HG03066 (cell line): ENCODE measurements around the gene KCNK1.
"Not testable (repeated sequence)": the region's sequence is repeated elsewhere in the genome, so short reads cannot be mapped to it uniquely, and the experiment has no call there.

Source experiments
- ATAC-seq: cut with Tn5 transposase; IDR thresholded peaks from one replicate; pipeline ENCODE4 v1.9.1; 2021; ENCODE audit warnings: low read depth; ENCODE audit not compliant: unreplicated experiment

The KCNK1 gene

DNA sequence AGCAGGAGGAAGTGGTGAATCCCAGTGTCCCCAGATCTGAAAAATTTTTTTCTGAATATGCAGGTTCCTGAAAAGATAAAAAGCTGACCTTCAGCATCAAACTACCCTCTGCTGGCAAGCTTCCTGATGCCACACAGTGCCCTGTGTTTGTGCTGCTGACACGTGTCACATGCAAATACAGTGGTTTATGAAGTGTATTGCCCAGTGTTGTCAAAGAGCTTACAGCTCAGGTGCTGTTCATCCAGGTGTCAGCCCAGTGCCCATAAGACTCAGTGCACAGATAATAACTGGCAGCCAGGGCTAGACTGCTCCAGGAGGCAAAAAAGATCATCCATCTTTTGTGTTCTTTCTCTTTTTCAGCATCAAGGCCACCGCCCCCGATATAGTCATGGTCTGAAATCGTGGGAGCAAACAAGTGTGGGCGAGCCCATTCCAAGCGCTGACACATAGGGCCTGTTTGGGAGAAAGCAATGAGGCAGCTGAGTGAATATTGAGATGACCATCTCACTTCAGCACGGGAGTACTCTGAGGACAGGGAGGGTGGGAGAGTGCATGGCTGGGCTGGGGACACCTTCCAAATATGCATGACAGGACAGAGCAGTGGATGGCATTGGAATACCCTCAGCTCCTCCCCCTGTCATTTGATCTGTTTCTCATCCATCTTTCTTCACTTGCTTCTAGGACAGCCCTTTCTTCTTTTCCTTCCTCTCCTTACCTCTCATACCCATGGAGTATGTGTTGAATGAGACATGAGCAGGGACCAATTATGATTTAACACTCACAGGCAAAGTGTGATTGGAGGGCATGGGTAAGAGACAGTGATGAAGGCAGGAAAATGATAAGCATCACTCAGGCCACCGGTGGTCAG is 6.4 kb upstream of the KCNK1 start:
- peak; percentile 51 for ATAC-seq

DNA sequence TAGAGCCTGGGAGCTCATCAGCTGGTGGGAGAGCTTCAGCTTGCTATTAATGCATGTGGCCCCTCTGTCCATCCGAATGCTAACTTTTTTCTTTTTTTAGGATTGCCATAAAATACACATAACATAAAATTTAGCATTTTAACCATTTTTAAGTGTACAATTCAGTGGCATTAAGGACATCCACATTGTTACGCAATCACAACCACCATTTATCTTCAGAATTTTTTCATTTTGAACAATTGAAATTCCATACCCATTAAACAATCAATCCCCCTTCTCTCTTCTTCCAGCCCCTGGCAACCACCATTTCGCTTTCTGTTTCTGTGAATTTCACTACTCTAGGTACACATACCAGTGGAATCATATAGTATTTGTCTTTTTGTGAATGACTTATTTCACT is 4.9 kb upstream of the KCNK1 start:
- no peak for ATAC-seq

DNA sequence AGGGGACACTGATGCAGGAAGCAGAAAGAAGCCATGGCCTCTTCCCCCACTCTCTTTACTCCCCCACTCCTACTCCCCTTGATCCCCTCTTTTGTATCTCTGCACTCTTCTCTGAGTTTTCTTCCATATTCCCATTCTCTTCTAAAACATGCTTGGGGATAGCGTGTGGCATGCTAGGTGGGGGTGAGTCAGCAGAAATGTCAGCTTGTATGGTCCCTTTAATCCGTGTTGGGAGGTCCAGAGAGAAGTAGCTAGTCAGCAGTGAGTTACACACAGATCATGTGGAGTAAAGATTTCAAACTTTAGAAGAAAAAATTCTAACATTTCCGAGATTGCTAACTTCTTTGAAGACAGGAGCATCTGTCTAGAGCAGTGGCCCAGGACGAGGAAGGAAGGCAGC is 4.0 kb upstream of the KCNK1 start:
- no peak for ATAC-seq

DNA sequence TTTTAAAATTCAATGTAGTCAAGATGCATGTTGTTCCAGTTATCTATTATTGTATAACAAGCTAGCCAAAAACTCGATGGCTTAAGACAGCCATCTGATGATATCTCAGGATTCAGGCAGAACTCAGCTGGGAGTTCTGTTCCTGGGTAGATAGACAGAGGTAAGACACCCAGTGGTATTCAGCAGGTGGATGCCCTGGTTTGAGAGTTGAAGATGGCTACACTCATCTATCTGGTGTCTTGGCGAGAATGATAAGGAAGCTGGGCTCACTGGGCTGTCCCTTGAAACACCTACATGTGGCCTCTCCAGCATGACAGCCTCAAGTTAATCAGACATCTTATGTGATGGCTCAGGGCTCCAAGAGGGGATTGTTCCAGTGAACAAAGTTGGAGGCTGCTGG is 3.3 kb upstream of the KCNK1 start:
- no peak for ATAC-seq

DNA sequence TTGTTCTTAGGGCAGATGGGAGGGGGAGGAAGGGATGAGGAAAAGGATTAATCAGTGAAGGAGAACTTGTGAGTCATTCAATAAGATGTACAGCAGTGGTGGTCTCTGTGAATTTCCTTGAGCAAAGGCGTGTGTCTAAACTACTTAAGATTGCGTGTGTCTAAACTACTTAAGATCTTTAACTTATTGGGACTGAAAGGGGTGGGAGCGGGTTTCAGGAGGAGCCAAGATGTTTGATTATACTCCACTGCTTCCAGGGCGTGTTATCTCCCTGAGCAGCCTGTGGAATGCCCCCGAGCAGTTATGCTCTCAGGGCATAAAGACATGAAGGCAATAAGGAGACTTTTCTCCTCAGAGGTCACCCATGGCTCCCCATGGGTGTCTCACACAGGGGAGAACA is 2.5 kb upstream of the KCNK1 start:
- ATAC-seq: not testable (repeated sequence)

DNA sequence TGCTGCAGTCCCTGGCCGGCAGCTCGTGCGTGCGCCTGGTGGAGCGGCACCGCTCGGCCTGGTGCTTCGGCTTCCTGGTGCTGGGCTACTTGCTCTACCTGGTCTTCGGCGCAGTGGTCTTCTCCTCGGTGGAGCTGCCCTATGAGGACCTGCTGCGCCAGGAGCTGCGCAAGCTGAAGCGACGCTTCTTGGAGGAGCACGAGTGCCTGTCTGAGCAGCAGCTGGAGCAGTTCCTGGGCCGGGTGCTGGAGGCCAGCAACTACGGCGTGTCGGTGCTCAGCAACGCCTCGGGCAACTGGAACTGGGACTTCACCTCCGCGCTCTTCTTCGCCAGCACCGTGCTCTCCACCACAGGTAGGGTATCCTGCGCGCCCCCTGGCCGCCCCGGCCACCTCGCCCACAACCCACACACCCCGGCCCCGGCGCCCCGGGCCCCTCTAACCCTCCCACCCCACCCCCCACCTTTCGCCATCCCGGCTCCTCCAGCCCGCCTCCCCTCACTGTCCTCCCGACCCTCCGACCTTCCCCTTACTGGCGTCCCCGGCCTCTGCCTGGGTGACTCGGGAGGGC is 352 bp downstream of the KCNK1 start:
- ATAC-seq: peak; percentile 40

DNA sequence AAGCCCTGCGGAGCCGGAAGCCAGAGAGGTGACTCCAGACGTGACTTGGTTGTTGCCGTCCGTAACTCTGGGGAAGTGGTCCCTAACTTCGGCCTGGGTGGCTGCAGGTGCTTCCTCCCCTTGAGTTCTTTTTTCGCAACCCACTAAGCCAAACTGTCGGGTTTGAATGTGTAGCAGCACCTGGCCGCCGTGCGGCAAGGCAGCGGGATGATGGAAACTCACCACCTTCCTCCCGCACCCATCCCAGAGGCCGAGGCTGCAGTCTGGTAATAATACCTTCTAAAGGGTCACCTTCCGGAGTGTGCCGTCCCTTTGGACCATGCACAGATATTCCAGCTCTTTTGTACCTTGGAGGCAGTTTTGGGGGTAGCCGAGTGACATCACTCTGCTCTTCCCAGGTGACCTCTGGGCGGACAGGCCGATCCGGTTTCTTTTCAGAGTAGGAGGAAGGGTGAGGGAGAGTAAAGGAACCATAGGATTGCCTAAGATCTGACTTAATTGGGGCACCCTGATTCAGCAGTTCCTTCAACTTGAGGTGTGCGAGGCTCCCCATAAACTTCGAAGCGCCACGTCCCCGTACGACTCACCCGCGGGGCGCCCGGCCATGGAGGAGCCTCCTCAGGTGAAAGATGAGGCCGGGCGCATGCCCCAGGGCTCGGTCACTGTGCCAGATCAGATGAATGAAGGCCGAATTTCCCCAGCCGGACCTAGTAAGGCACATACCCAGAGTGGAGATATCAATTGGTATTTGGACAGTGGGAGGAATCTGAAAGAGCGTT is 1.0 kb downstream of the KCNK1 start:
- ATAC-seq: peak; percentile 44

DNA sequence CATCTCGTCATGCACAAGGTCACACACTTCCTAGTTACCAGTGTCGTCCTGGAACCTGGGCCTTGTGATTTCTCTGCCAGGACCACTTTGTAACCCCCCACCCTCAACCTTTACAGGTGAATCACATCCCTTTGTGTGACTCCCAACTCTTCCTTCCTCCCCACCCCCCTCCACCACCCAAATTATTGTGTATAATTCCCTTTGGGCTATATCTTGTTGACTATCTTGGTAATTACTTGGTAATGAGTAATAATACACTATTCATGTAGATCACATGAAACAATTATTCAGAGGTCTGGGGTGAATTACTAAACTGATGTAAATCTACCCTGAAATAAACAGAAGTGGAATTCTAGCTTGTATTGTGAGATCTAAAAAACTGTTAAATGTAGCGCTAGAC is 1.7 kb downstream of the KCNK1 start:
- no peak for ATAC-seq

DNA sequence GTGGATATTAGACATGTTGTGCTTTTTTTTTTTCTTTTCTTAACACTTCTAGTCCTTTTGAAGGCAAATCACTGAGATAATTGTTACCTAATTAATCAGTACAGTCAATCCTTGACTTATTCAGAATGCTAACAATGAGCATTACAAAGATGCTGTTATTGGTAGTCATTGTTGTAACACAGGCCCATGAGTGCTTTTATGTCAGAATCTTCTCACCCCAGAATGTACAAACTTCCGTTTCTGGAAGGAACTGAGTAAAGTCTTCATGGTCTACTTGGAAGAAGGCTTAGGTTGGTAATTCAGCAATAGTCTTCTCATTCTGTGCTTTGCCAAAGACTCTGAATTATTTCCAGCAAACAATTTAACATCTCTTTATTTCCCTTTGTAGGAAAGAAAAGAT is 3.1 kb downstream of the KCNK1 start:
- ATAC-seq: no peak

DNA sequence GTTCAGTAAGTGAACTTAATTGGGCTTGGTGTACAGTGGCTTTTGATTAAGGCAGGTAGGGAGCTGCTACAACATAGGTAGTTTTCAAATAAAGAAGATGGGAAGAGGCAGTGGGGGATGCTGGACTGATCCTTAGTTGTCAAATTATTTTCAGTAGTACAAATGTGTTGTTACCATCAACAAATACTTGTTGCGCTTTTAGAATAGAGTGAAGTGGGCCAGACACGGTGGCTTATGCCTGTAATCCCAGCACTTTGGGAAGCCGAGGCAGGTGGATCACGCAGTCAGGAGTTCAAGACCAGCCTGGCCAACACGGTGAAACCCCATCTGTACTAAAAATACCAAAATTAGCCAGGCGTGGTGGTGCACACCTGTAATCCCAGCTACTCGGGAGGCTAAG is 5.5 kb downstream of the KCNK1 start:
- not testable (repeated sequence) for ATAC-seq

DNA sequence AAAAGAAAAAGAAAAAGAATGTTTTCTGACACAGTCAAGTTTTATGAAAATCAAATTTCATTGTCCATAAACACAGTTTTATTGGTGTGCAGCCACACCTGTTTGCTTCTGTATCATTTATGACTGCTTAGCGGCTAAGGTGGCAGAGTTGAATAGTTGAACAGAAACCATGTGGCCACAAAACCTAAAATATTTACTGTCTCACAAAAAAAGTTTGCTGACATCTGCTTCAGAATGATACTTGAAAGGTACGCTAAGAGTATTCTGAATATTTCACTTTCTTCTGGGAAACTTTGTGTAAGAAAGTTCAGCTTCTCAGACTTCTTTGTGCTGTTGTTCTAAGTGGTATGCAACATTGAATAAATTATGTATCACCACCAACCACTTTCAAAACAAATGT is 6.2 kb downstream of the KCNK1 start:
- peak; percentile 48 for ATAC-seq

DNA sequence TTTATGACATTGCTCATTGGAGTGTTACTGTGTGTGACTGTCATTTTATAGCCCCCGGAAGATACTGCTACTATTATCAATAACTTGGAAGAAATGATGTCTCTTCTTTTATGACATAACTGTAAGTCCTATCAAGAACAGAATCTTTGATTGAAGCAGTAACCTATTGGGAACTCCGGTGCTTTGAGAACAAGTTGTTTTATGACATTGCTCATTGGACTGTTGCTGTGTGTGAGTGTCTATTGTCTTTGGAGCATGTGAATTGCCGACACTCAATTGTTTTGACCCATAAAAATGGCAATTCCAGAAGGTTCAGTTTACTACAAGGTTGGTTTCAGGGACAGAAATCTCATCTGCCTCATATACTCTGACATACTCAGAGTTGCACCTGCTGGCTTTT is 8.0 kb downstream of the KCNK1 start:
- no peak for ATAC-seq

DNA sequence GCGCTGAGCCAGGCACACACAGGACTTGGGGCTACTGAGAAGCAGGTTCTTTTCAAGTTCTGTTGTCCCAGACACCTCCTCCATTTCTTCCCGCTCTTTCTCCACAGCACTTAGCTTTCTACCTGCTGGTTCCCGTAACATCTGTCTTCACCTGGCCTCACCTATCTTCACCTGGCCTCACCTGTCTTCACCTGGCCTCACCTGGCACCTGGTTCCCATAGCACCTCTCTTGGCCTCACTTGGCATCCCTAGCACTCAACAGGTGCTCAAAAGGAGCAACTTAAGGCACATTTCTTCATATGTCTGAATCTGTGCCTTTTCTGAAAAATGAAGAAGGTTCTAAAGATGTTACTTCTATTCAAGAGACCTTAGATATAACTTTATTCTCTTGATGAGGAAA is 10.4 kb downstream of the KCNK1 start:
- no peak for ATAC-seq

DNA sequence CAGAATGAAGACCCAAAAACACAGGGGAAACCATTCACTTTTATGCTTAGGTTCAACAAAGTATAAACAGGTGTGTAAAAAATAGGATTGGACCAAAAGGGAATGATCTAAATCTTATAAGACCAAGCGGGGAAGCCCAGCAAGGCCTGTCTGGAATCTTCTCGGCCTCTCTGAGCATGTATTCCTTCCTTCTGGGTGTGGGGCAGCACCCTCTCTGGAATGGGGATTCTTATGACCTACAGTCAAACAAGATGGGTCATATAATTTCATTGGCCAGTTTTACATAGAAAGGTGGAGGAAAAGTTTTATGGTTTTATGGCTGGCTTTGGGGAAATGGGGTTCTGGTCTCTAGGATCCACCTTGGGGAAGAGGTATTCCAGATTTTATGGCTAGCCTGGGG is 11.2 kb downstream of the KCNK1 start:
- no peak for ATAC-seq

DNA sequence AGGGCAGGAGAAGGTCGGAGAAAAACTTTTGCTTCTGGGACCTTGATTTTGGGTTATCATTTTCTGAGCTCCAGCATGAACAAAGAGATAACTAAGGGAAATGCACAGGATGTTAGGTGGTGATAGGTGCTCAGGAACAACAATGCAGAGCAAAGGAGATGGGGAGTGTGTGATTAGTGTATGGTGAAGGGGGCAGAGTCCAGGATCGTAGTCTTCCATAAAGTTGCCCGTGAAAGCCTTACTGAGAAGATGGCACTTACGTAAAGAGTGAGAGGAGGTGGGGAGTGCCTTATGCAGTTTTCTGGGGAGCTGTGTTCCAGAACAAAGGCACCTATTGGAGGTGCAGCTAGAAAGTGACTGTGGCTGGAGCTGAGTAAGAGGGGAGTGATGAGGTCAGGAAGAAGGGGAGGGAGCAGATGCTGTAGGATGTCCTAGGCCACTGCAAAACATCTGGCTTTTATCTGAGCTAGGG is 11.6 kb downstream of the KCNK1 start:
- ATAC-seq: no peak

DNA sequence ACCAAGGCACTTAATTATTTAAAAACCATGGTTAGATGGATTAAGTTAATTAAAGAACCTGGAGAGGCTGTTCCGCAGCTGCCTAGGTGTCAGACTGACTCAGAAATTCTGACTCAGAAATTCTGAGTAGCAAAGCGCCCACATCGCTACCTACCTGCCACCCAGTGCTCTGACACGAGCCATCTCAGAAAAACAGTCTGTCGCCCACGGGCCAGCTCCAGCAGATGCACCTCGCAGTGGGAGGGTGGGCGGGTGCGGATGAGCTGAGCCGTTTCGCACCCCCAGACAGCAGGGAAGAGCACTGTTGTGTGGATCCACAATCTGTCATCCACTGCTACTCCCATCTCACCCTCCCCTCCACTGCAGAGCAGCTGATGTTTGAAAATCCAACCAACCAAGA is 13.5 kb downstream of the KCNK1 start:
- ATAC-seq: peak; percentile 9

DNA sequence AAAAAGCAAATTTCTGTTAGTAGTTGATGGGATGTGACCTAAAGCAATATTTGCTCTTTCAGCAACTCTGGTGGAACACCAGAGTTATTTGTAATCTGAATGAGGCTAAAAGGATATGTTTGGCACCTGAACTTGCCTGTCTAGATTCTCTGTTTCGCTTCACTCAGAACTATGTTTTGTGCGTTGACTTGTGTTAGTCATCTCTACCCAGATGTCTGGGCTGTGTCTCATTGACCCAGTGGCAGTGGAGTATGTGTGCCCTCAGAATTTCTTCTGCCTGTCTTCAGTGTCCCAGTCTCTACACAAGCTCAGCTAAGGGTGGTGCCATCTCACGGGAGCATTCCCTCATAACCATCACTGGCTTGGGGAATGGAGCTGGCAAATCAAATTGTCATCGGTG is 13.9 kb downstream of the KCNK1 start:
- peak; percentile 50 for ATAC-seq

DNA sequence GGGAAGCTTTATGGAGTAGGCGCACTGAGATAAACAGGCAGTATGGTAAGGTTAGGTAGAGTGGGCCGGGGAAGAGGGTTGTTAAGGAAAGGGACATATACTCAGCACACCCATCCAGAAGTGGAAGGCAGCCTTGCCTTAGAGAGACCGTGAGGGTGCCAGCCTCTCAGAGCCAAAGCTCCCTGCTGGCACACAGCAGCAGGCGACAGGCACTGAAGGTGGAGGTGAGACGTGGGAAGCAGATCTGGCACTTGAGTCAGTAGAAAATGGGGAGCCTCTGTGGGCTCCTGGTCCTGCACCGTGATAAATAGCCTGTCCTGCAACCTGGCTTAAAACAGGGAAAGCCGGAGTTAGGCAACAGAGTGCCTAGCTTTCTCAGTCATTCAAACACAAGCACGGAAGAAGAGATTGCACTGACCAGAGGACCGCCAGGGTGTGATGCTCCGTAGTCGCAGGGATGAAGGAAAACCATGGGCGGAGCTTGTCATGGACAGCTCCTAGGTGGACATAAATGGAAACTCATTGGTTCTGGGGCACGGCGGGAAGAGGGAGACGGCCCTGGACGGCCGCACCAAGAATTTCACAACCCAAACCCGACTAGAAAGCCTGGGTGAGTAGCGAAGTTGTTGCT is 15.5 kb downstream of the KCNK1 start:
- no peak for ATAC-seq

DNA sequence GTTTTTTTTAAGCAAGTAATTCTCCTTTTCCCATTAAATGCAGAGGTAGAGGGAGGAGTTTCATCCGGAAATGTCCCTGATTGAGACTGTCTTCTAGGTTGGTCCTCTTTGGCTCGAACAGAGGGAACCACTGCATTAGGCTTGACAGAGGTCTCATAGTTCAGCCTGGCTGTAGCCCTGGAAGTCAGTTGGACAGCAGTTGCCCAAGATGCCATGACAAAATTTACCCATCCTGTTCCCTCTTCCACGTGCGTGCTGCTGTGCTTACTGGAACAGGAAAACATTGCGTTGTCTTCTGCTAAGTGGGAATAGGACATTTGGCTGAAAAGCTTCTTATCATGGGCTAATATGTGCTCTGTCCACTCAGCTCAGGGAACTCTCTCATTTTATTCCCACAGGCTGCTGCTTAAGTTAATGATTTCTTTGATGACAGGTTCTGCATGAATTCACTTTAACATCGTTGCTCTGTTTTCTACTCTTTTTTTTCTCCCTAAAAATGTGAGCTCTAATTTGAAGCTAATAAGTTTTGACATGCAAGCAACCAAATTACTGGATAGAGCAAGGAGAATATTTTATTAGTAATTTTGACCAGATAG is 18.0 kb downstream of the KCNK1 start:
- no peak for ATAC-seq

DNA sequence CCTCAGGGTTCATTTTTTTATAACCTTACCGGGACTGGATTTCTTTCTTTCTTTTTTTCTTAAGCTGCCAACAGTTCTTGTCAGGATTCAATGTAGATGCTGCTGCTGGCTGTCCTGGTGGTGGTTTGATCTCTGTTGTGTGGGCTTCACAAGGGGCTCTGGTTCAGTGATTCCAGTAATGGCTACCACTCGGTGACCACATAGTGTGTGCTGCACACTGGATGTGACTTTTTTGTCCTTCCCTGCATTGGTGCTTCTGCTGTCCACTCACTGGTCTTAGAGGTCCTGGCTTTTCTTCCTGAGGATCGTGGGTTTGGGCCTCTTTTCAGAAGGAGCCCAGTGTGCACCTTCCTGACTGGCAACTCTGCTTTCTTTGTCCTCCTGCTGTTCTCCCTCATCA is 18.5 kb downstream of the KCNK1 start:
- ATAC-seq: no peak
